GM19043 (cell line): ENCODE measurements around the gene ZBTB8B.

Experiments
- ATAC-seq: cut with Tn5 transposase; IDR thresholded peaks from one replicate; pipeline ENCODE4 v1.9.1; 2021; ENCODE audit warnings: low read depth; ENCODE audit not compliant: unreplicated experiment

Gene ZBTB8B

DNA sequence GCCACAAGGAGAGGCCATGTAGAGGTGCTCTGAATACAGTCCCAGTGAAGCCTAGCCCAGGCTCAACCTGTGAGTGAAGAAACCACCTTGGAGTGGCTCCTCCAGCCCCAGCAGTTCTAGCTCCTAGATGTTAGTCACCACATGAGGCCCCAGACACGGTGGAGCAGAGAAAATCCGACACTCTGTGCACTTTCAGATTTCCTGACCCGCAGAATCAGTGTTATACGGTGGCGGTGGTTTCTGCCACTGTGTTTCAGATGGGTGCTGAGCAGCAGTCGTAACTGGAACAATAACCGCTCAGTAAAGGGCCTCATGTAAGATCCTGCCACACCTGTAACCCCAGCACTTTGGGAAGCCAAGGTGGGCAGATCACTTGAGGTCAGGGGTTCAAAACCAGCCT, 38.3 kb downstream of the ZBTB8B start:
- no peak for ATAC-seq

DNA sequence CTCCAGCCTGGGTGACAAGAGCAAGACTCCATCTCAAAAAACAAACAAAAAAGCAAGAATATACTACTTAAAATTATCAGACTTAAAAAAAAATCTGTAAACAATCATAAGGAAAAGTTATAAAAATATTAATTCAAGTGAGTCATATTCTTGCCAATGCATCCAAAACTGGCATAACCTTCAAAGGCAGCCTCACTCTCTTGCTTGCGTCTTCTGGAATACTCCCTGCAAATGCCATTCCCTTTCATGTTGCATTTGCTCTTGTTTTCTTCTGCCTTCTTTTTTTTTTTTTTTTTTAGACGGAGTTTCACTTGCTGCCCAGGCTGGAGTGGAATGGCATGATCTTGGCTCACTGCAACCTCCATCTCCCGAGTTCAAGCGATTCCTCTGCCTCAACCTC, 42.1 kb downstream of the ZBTB8B start:
- ATAC-seq, result no peak

DNA sequence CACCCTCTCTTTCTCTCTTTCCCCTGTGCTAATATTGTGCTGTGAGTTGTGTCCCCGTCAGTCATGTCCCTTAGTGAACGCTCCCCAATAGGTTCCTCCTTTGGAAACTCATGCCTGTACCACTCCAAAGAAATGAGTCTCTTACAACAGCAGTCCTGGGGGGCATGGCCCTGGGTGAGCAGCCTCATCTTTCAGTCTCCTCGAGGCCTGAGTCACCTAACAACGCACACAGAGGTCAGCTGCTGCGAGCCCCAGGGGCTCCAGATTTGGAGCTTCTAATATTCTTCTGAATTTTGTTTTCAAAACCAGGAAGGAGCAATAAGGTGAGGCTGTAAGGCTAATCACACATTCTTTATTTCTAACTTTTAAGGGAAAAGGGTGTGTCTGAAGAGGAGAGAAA, 43.9 kb downstream of the ZBTB8B start:
- ATAC-seq, result no peak

GRCh38 chr1:32509939-32510338, 45.1 kb downstream of the ZBTB8B start:
- ATAC-seq, result no peak
